Activated CD4-positive, alpha-beta T cell treated with anti-CD3 and anti-CD28 coated beads for 24 hours (primary cell): ENCODE data around the gene NHERF2.
A peak's percentile ranks its signal among the peaks of the same experiment; 100 is the strongest.
"Not testable (repeated sequence)": the region's sequence is repeated elsewhere in the genome, so short reads cannot be mapped to it uniquely, and the experiment has no call there.

Source experiments
- DNase-seq, 2 donors: peaks; one replicate each; pipeline ENCODE4 v3.0.0-alpha.2; 2020; ENCODE audit warnings: low read depth in 2 of 2

NHERF2 gene

DNA sequence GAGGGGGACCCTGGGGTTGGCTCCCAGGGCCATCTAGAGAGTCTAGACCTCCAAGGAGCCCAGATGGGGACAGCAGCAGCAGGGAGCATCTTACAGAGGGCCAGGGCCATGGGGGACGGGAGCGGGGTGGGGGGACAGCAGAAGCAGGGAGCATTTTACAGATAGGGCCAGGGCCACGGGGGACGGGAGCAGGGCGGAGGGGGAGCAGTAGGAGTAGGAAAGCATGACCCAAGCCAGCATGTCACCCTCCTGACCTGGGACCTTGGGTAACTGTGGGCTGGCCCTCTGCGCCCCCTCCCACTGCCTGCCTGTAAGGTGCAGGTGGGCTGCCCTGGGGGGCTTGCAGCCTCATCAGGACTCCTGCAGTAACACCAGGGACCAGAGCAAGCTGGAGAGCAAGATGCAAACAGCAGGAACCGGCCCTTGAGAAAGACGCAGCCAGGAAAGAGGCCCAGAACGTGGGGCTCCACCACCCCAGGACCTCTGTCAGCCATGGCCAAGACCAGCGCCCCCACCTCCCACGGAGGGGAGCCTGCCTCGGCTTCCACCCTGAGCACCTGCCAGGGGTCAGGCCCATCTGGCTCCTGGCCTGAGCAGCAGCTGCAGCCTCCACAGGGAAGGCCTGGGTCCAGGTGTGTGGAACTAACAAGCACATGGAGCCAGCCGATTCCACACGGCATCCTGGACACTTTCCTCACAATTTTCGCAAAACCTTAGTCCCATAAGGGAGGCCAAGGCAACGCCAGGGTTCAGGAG lies 19.4 kb upstream of the NHERF2 start:
- DNase-seq = no peak

- DNase-seq = no peak
Observed at GRCh38 chr16:2008009-2008526, 18.6 kb upstream of the NHERF2 start.

DNA sequence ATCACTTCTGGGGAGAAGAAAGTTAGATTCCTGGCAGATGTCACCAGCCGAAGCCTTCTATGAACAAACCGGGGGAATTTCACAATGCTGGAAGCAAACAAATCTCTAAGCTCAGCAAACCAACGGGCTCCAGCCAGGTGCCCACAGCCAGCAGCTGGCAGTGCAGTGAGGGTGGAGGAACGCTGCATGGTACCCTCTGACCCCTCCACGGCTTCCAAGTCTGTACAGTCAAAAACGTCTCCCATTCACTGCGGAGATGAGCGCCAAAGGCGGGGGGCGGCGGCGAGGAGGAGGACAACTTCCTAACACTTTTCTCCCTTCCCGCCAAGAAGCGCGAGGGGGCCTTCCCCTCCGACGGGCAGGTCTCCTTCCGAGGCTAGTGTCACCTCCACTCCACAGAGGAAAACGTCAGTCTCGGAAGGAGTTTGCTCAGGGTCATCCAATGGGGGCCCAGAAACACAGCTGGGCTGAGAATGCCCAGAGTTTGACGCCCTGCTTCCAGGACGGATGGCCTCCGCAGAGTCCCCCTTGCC lies 18.0 kb upstream of the NHERF2 start:
- no peak for DNase-seq

- DNase-seq = no peak
Observed at GRCh38 chr16:2009164-2009711, 17.5 kb upstream of the NHERF2 start.

- peak; percentile 66 to 69 for DNase-seq
Observed at GRCh38 chr16:2009791-2010510, 16.8 kb upstream of the NHERF2 start, which contains the start of gene ZNF598. TSS of gene ZNF598 (minus strand) at chr16:2009821.

GRCh38 chr16:2011726-2012125 lies 15.0 kb upstream of the NHERF2 start:
- not testable (repeated sequence) for DNase-seq

DNA sequence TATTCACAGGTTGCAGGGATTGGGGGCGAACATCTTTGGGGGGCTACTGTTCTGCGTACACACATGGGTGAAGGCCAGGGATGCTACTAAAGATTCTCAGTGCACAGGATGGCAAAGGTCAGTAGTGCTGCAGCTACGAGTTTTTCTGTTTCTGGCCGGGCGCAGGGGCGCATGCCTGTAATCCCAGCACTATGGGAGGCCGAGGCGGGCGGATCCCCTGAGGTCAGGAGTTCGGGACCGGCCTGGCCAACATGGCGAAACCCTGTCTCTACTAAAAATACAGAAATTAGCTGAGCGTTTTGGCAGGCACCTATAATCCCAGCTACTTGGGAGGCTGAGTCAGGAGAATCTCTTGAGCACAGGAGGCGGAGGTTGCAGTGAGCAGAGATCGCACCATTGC lies 13.2 kb upstream of the NHERF2 start:
- DNase-seq = no peak

DNA sequence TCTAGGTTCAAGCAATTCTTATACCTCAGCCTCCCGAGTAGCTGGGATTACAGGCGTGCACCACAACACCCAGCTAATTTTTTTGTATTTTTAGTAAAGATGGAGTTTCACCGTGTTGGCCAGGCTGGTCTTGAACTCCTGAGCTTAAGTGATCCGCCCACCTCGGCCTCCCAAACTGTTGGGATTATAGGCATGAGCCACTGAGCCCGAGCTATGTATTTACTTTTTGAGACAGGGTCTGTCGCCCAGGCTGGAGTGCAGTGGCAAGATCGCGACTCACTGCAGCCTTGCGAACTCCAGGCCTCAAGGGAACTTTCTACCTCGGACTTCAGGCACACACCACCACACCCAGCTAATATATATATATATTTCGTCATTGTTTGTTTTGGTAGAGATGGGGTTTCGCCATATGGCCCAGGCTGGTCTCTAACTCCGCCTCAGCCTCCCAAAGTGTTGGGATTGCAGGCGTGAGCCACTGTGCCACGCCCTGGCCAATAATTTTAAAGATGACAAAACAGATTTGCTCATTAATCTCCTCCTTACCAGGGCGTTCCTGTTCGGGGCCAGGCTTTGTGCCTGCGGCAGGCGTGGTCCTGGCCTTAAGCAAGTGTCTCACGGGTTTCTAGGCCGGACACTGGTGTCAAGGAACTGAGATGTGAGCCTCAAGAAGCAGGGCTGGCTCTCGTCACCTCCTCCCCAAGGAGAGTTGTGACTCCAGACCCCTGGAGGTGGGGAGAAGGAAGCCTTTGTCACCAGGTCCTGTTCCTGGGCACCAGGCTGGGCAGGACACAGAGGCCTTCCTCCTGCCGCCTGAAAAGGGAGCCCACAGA lies 11.4 kb upstream of the NHERF2 start:
- no peak for DNase-seq

GRCh38 chr16:2015947-2016208 lies 10.8 kb upstream of the NHERF2 start:
- DNase-seq = no peak

DNA sequence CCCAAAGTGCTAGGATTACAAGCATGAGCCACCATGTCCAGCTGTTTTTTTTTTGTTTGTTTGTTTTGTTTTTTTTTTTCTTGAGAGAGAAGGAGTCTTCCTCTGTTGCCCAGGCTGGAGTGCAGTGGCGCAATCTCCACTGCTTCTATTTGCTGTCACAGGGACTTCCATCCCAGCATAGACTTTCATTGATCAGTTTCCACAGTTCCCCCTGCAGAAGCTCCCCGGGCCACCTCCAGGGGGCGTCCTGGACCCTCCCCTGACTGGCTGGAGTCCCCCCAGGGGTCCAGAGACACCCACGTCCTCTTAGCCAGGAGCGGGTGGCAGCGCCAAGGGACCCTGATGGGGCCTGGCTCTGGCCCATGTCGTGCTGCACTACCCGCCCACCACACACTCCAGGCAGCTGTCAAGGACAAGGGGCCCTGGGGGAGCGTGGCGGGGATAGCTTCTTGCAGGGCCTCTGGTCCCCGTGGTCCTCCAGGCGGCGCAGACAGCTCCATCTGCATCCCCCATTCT lies 10.2 kb upstream of the NHERF2 start:
- no peak for DNase-seq

DNA sequence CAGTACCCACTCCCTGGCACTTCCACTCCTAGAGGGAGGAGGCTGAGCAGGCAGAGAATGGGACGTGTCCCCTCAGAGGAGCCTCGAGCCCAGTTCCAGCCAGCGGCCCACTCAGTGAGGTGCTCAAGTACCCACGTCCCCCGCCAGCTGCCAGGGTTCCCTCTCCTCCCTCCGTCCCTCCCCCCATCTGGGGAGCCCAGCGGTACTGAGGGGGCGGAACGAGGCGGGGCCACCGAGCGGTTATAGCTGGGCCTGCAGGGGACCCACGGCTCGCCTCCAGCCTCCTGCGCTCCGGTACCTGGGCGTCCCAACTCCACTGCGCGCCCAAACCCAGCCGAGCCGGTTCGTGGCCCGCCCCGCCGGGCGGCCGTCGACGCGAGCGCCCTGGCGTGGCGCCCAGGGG lies 7.2 kb upstream of the NHERF2 start, which contains the start of gene NPW:
Gene NPW (plus strand): TSS at position 268 of the 403 bp plus-strand sequence.
- DNase-seq = no peak

DNA sequence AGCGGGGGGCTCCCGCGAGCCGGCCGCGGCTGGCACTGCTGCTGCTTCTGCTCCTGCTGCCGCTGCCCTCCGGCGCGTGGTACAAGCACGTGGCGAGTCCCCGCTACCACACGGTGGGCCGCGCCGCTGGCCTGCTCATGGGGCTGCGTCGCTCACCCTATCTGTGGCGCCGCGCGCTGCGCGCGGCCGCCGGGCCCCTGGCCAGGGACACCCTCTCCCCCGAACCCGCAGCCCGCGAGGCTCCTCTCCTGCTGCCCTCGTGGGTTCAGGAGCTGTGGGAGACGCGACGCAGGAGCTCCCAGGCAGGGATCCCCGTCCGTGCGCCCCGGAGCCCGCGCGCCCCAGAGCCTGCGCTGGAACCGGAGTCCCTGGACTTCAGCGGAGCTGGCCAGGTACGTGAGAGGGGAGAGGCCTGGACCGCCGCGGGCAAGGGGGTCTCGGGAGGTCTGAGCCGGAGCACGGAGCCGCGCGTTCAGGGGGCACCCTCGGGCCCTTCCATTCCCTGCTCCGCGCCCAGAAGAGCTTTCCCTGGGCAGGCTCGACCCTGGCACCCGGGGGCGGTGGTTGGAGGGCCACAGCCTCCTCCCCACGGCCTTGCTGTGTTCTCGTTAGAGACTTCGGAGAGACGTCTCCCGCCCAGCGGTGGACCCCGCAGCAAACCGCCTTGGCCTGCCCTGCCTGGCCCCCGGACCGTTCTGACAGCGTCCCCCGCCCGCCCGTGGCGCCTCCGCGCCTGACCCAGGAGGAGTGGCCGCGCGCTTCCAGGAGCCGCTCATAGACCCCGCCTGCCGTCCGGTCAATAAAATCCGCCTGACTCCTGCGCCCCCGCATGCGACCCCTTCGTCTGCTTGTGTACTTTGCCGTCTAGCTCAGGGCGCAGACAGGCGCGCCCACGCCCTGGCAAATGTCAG lies 6.5 kb upstream of the NHERF2 start:
- no peak for DNase-seq

- no peak for DNase-seq
Observed at GRCh38 chr16:2022723-2023091, 4.0 kb upstream of the NHERF2 start.

GRCh38 chr16:2023092-2024031 lies 3.3 kb upstream of the NHERF2 start:
- peak; percentile 95 to 96 for DNase-seq

GRCh38 chr16:2024032-2024420 lies 2.7 kb upstream of the NHERF2 start:
- DNase-seq = no peak

DNA sequence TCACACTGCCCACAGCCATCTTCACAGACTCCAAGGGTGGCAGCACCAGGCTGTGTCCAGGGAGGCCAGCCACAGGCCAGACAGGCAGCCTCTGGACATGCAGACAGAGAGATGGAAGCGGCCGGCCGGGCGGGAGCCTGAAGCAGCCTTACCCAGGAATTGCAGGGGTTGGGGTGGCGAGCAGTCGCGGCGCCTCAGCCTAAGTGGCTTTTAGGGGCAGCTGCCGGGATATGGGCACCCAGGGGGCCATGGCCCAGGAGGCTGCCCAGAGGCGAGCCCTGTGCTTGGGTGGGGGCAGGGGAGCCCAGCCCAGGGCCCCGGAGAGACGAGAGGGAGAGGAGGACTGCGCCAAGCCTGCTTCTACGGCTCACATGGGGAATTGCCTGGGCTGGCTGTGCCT lies 1.5 kb upstream of the NHERF2 start:
- DNase-seq = no peak

DNA sequence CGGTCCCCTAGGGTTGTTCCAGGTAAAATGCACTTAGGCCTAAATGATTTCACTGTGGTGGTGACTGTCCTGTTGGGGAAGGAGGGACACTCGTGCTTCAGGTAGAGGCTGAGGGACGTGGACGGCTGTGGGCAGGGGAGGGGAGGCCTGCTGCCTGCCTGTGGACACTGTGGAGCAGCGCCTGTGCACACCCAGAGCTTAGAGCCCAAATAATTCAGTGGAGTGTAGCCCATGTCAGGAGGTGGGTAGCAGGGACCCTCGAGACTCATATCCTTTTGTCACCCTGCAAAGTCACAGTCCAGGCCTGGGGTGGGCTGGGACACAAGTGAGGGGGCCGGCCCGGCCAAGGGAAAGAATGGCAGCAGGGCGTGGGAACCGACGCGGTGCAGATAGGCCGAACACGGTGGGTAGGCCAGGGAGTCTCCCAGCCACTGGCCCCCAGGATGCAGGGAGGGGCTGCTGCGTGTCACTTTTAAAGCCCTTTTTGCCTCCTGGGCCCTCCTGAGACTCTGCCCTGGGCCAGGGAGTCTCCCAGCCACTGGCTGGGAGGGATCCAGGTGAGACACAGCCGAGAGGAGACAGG lies 733 bp upstream of the NHERF2 start:
- no peak for DNase-seq

DNA sequence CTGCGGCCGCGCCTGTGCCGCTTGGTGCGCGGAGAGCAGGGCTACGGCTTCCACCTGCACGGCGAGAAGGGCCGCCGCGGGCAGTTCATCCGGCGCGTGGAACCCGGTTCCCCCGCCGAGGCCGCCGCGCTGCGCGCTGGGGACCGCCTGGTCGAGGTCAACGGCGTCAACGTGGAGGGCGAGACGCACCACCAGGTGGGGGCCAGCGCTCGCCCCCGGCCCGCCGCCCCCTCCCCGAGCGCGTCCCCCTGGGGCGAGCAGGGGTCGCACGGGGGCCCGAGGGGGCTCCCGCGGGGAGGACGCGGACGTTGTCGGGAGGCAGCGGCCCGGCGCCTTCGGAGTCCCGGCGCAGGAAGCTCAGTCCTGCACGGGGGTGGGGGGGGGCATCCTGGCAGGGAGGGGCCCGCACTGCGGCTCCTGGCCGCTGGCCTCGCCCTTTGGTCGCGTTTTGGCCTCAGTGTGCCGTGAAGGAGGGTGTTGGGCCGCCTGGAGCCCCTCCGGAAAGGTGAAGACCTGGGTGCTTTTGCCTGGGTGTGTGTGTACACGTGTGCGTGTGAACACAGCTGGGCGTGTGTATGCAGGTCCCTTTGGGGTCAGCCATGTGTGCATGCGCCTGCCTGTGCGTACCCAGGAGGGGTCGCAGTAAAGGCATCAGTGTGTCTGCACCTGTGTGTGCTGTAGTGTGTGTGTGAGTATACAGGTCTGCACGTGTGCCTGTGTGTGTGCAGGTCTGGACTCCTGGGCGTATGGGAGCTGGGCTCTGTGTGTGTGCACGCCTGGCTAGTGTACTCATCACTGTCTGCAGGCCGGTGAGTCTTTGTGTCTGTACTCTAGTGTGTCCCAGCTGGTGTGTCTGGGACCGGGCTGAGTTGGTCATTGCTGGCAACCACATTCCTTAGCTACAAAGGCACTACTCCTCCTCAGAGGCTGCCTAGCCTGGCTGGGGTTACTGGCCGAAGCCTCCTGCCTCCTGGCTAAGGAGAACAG lies 615 bp downstream of the NHERF2 start:
- no peak for DNase-seq
